NOMO-1 treated with dmso at 0.1 percent for 144 hours (cell line): ENCODE results near the gene KIF1A.

Experiments
- DNase-seq: peaks from one replicate; lab custom pipeline; 2025; ENCODE audit not compliant: unreplicated experiment; lab: John Stamatoyannopoulos, UW

The KIF1A gene

DNA sequence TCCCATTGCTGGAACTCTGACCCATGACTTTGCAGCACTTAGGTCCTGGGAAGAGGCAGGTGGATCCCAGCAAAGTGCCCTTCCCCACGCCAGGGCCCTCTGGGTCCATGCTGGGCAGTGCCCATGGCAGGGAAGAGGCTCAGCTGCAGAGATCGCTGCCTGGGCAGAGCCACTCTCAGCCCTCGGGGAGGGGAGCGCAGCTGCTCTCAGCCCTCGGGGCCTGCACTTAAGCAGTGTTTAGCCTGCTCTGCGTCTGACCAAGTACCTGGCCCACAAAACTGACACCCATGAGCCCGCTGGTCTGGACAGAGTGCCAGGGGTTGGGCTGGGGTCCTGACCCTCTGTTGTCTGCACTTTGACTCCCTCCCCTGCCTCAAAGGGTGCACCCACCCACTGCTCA is 82.1 kb downstream of the KIF1A start:
- no peak for DNase-seq

DNA sequence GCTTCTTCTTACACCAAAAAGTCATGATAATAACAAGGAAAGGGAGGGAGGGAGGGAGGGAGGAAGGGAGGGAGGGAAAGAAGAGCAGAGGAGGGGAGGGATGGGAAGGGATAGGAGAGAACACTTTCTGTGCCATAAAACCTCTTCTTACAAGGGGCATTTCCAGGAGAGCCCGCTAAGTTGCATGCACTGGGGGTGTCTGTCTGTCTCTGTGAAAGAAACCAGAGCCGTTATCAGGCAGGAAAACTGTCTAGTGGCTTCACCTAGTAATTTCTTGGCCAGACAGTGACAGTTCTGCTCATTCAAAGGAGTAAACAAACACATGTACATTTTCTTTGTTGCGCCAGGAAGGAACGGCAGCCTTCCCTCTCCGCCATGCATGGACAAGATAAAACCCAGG is 82.5 kb downstream of the KIF1A start:
- no peak for DNase-seq

DNA sequence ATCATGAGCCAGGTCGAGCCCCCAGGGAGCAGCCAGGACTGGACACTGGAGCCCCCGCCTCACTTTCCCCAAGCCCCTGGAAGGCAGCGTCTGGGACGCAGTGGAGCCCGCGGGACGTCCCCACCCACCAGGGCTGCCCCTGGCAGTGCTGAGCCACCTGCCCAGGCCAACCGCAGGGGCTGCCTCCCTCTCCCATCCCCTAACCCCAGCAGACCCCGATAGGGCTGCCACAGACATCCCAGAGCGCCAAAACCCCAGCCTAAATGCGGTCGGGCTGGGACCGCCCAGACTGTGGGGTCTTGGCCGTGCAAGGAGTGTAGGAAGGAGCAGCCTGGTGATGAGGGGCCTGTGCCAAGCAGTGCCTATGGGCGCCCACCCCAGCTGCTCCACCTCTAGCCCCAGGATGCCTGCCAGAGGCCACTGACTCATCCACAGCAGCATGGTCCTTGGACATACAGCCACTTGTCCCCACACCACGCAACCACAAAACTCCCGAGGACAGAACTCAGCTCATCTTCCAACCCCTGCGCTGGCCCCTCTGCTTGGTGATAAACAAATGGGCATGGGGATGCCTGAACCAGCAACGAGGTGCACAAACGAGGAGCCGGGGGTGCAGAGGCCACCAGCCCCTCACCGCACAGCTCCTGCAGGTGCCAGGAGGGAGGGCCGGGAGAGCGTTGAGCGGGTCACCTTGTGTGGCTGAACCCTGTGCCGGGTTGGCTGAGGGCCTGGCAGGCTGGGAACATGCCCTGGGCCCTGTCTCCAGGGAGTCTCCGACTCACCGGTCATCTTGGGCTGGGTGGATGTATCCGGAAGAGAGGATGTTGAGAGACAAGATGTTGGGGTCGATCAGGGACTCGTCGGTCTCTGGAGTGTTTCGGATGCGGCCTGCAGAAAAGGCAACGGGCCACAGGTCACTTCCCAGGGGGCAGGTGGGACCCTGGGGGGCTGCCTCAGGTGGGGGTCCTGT is 83.5 kb downstream of the KIF1A start:
- no peak for DNase-seq

- DNase-seq = no peak
Observed at GRCh38 chr2:240735476-240735875, 84.5 kb downstream of the KIF1A start.

DNA sequence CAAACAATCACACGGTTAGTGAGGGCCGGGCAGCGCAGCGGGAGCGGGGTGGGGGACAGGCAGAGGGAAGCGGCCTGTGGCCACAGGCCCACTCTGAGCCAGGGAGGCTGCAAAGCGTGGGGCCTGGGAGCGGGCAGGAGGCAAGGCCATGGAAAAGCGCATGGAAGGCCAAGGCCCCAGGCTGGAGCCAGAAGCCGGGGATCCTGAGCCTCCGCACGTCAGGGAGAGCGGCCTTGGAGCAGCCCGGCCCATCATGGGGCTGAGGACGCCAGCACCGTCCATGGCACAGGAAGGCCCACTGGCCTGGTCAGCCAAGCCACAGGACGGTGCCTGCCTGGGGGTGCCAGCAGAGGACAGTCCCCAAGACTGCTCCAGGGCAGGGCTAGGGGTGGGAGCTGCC is 85.3 kb downstream of the KIF1A start:
- DNase-seq = no peak

GRCh38 chr2:240733803-240734495 is 86.1 kb downstream of the KIF1A start:
- DNase-seq = no peak

- no peak for DNase-seq
Observed at GRCh38 chr2:240732911-240733622, 87.0 kb downstream of the KIF1A start.

GRCh38 chr2:240732184-240732583 is 87.8 kb downstream of the KIF1A start:
- no peak for DNase-seq

GRCh38 chr2:240731178-240731545 is 88.9 kb downstream of the KIF1A start:
- no peak for DNase-seq

DNA sequence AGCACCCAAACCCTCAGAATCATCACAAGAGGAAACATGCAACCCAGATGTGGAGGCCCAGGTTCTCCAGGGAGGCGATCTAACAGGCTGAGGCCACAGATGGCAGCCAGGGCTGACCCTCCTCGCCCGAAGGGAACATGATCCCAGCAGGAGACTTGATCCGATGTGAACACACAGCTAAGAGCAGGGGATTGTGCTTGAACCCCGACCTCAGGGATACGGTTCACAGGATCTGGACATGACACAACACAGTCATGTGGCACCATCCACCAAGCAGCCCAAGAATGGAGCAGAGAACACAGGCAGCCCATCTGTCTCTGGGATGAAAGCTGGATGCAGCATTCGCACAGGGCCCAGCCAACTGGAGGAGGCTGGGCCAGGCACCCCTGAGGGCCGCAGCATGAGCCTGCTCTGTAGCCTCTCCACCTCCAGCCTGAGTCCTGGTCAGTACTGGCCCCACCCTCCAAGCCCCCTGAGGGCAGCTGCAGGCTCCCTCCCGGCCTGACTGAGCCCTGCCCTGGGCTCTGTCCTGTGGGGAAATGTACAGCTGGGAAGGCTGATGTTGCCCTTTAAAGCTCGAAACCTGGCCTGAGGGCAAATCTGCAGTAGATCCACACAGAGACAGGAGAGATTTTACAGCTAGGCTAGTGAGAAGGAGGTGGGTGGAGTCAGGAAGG is 89.4 kb downstream of the KIF1A start:
- no peak for DNase-seq

DNA sequence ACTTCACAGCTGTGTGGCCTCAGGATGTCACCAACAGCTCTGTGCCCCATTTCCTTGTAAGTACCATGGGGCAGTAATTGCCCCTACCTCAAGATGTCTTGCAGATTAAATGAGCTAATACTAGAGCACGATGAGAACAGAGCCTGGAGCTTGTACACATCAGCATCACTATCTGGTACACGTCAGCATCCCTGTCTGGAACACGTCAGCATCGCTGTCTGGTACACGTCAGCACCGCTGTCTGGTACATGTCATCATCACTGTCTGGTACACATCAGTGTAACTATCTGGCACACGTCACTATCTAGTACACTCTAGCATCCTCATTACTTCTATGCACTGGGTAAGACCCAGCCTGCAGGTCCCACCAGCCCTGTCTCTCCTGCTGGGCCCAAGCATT is 91.2 kb downstream of the KIF1A start:
- DNase-seq = no peak

DNA sequence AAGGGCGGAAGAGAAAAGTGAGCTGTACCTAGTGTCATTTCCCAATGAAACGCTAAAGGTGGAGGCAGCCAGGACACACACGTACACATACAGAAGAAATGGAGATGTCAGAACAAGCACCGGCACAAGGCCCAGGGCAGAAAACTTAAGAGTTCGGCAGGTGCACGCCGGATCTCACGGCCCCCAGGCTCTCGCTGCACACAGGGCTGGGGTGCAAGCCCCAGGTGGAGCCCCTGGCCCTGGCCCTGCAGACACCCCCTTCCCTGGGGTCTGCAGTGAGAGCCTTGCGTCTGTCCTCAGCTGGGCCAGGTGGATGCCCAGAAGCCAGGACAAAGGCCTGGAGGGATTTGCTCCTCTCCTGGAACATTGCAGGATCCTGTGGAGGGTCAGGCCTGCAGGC is 91.7 kb downstream of the KIF1A start:
- no peak for DNase-seq

- DNase-seq = no peak
Observed at GRCh38 chr2:240727913-240728312, 92.1 kb downstream of the KIF1A start.

- peak; percentile 14 for DNase-seq
Observed at GRCh38 chr2:240727439-240727838, 92.6 kb downstream of the KIF1A start.

- no peak for DNase-seq
Observed at GRCh38 chr2:240726876-240727275, 93.1 kb downstream of the KIF1A start.

- DNase-seq = no peak
Observed at GRCh38 chr2:240725671-240726070, 94.3 kb downstream of the KIF1A start.

- no peak for DNase-seq
Observed at GRCh38 chr2:240725266-240725665, 94.8 kb downstream of the KIF1A start.

GRCh38 chr2:240724431-240724830 is 95.6 kb downstream of the KIF1A start:
- no peak for DNase-seq

- no peak for DNase-seq
Observed at GRCh38 chr2:240723851-240724250, 96.2 kb downstream of the KIF1A start.

DNA sequence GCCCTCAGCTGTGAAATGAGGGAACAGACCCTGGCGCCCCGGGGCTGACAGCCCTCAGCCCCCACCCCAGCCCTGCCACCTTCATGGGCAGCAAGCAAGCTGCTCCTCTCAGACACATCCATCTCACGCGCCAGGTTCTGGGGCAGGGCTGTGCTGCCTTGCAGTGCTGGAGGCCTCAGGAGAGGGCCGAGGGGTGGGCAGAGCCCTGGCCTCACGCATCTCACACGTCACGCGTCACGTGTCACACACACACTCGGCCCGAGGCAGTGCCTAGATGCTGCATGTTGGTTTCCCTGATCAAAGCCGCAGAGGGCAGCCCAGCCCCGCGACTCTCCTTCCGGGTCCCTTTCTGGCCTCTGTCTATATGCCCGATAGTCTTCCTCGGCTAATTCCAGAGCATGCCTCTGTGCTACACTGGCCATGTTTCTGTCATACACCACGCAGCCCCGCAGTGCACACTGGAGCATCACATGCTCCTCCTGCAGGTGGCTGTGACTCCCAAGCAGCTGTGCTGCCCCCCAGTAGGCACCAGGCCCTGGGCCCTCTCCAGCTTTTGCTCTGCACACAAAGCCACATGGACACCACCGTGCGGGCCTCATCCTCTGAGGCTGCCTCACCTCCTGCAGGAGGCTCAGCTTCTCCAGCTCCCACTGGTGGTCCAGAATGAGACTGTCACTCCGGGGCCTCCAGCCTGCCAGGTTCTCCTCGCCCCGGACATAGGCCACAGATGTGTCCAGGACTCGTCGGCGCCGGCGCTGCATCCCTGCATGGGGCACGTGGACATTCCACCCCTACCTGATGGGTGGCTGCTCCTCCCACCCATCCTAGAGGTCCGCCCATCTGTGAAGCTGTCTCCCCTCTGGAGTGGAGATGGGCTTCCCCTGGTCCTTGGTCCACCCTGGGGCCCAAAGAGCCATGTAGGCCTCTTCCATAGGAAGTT is 97.0 kb downstream of the KIF1A start:
- no peak for DNase-seq
